Heart left ventricle (tissue), 16 donors: ENCODE results near the gene RAF1. TPM values are rescaled to one million over a fixed set of nuclear protein-coding genes. Genes with fewer than 3 reads are reported as not detected.

Experiments used
- ATAC-seq, 4 donors: fragments of 200-7000 bp; cut with Tn5 transposase; one replicate each; pipeline ENCODE4 v1.9.1; 2020 to 2022; ENCODE audit warnings: moderate library complexity in 4 of 4, mild to moderate bottlenecking in 3 of 4, moderate number of reproducible peaks in 1 of 4
- DNase-seq, 5 donors: peaks; one replicate each; pipeline ENCODE4 v3.0.0-alpha.2; 2020
- H3K27ac ChIP-seq, 12 donors: fragments of 200-600 bp; sonication (generic) in 4 of 12; one replicate each; pipeline versions ENCODE4 v1.5.0 to v1.8.0; 2016 to 2022; ENCODE audit warnings: mild to moderate bottlenecking in 2 of 12
- H3K27me3 ChIP-seq, 9 donors: fragments of 200-600 bp; sonication (generic) in 2 of 9; one replicate each; pipeline versions ENCODE4 v1.5.1 to v1.8.0; 2016 to 2022; ENCODE audit warnings: mild to moderate bottlenecking in 3 of 9
- H3K36me3 ChIP-seq, 9 donors: fragments of 200-600 bp; sonication (generic) in 2 of 9; one replicate each; pipeline versions ENCODE4 v1.5.0 to v1.8.0; 2018 to 2022; ENCODE audit warnings: mild to moderate bottlenecking in 2 of 9
- H3K4me1 ChIP-seq, 12 donors: fragments of 200-600 bp; sonication (generic) in 4 of 12; one replicate each; pipeline versions ENCODE4 v1.5.0 to v1.8.0; 2016 to 2022; ENCODE audit warnings: mild to moderate bottlenecking in 3 of 12
- H3K4me3 ChIP-seq, 12 donors: fragments of 200-600 bp; sonication (generic) in 4 of 12; one replicate each; pipeline versions ENCODE4 v1.5.0 to v1.8.0; 2017 to 2022; ENCODE audit warnings: mild to moderate bottlenecking in 9 of 12, moderate library complexity in 4 of 12
- H3K9me3 ChIP-seq, 12 donors: fragments of 200-600 bp; sonication (generic) in 4 of 12; one replicate each; pipeline versions ENCODE4 v1.5.0 to v1.8.0; 2016 to 2022; ENCODE audit warnings: mild to moderate bottlenecking in 1 of 12
- CTCF ChIP-seq, 12 donors: fragments of 200-600 bp; sonication (generic) in 4 of 12; IDR thresholded peaks; one replicate each; pipeline versions ENCODE4 v1.5.0 to v1.8.0; 2018 to 2022; ENCODE audit warnings: antibody characterized with exemption in 12 of 12, mild to moderate bottlenecking in 5 of 12
- POLR2A ChIP-seq, 2 donors: fragments of 450-650 bp; IDR thresholded peaks; one replicate each; pipeline ENCODE4 v1.6.1; 2017; ENCODE audit warnings: antibody characterized with exemption in 2 of 2, mild to moderate bottlenecking in 2 of 2, moderate library complexity in 2 of 2
- WGBS, 4 donors: extraction: QIAGEN DNeasy Blood & Tissue Kit in 2 of 4; methylation state at CpG; one replicate each; pipeline versions ENCODE4 v1.1.5 to v1.1.7; 2013 to 2018; 5-methylcytosine and 5-hydroxymethylcytosine counted together
- intact Hi-C, 10 donors: fragments of 100-400 bp; cut with DNase I; formaldehyde crosslinking; loops; one replicate each; pipeline versions ENCODE4 v1.11.1 to v1.14.2; 2022
- polyA plus RNA-seq, 2 donors: library from polyadenylated mRNA; stranded (reverse); fragments of 200-250 nt; gene quantifications; one replicate each; pipeline ENCODE4 v1.2.3, GENCODE V29; 2013
- total RNA-seq, 9 donors: library from RNA; depleted of rRNA in 2 of 9; stranded (reverse); fragments of >200 nt in 2 of 9; fragmentation: NEBNext Ultra II Directional in 3 of 9; extraction: Animal tissue kit (Norgen Biotek cat#: 25700) in 3 of 9; gene quantifications; one replicate each; pipeline versions ENCODE4 v1.1.0 to v1.2.4, GENCODE V29; 2016 to 2023
- donor health status: ischemic (EF 13 %, LVEDD 7.1; RV severe dilation, severe dysfunction).
- donor health status: healthy with polysubstance abuse.
- donor health status: DM: no; HTN: yes; CAD: no.
- donor health status: DM: no; HTN: no; CAD: no.
- donor health status: ischemic (EF 25% LVEDD 6.9; RV normal size, moderate dysfunction).
- donor health status: ischemic (EF 25% LVEDD 5.7; RV mildly dilated, moderate dysfunction).
- donor health status: healthy.
- donor health status: DM: yes; HTN: yes; CAD: no.
- donor health status: ischemic (EF 35%, LVEDD 5.7; RV mildly dilated, moderate dysfunction).
- donor health status: nonischemic (EF 11% LVEDD 7.7; RV severe dilation, severe dysfunction).
- donor health status: DM: yes; HTN: yes; CAD: no.
- donor health status: PGD.
- donor health status: ischemic (EF 29% LVEDD 5.4; RV normal size, mild dysfunction).
- donor health status: nonischemic (EF 23%, LVEDD 6.1; RV moderate dilation, normal function).

RAF1 gene
- total and polyA plus RNA-seq, 11 donors: 62.7 to 197 (median 135) TPM

- DNase-seq: no peak
- H3K36me3 ChIP-seq: peaks cover 0 to 99% (median 95%) of the 10 kb centered on the region in 9 donors
- no peak overlapping the region for H3K4me3 ChIP-seq
- ATAC-seq: no peak
- peaks cover 0 to 52% (median 10%) of the 10 kb centered on the region in 12 donors for H3K4me1 ChIP-seq
- no peaks in the 10 kb centered on the region for H3K9me3 ChIP-seq
- no peak for TF ChIP-seq CTCF (IDR thresholded peaks at IDR 0.05)
- WGBS, 4 donors: 95 to 98% (median 97%) methylated on average over 6 of the region's 6 CpGs
- peak overlapping the region; percentile 19 to 88 (median 60) for H3K27ac ChIP-seq
- H3K27me3 ChIP-seq: no peaks in the 10 kb centered on the region
- intact Hi-C loops: loop anchor here in 1 of 10 donors (10.0 kb wide), 1 partner anchor 73 kb away; the partner anchor contains the start of gene RAF1
Observed at GRCh38 chr3:12591456-12591855, 72.5 kb downstream of the RAF1 start.

- Histone ChIP-seq H3K4me3 (no peak overlapping the region), H3K9me3 (no peaks in the 10 kb centered on the region), H3K36me3 (peaks cover 0 to 99% (median 95%) of the 10 kb centered on the region in 9 donors), H3K4me1 (peaks cover 0 to 53% (median 10%) of the 10 kb centered on the region in 12 donors), H3K27ac (peak overlapping the region in 1 of 12 donors; percentile 43), H3K27me3 (no peaks in the 10 kb centered on the region)
- intact Hi-C loops: loop anchor here in 1 of 10 donors (10.0 kb wide), 1 partner anchor 75 kb away; the partner anchor contains the start of gene RAF1
- TF ChIP-seq CTCF (IDR thresholded peaks at IDR 0.05): no peak
- no peak for TF ChIP-seq POLR2A (IDR thresholded peaks at IDR 0.05)
- no peak for ATAC-seq
- no peak for DNase-seq
- 85 to 92% (median 88%) methylated on average over 1 to 4 of the region's 4 CpGs for WGBS, 4 donors
Observed at GRCh38 chr3:12590096-12590495, 73.8 kb downstream of the RAF1 start.

- H3K36me3 ChIP-seq: peaks cover 0 to 99% (median 95%) of the 10 kb centered on the region in 9 donors
- no peaks in the 10 kb centered on the region for H3K9me3 ChIP-seq
- TF ChIP-seq POLR2A (IDR thresholded peaks at IDR 0.05): no peak
- no peak for TF ChIP-seq CTCF (IDR thresholded peaks at IDR 0.05)
- peaks cover 0 to 46% (median 10%) of the 10 kb centered on the region in 12 donors for H3K4me1 ChIP-seq
- no peaks in the 10 kb centered on the region for H3K27me3 ChIP-seq
- ATAC-seq (no peak), DNase-seq (no peak)
- peak overlapping the region in 6 of 12 donors; percentile 13 to 58 (median 33) for H3K27ac ChIP-seq
- H3K4me3 ChIP-seq: no peak overlapping the region
- intact Hi-C loops: loop anchor here in 1 of 10 donors (10.0 kb wide), 1 partner anchor 136 kb away; no protein-coding TSS in a partner anchor
- 66 to 80% (median 76%) methylated on average over 7 of the region's 7 CpGs for WGBS, 4 donors
Observed at GRCh38 chr3:12588039-12589009, 75.6 kb downstream of the RAF1 start.

GRCh38 chr3:12586403-12586802 is 77.5 kb downstream of the RAF1 start:
- 70 to 76% (median 73%) methylated on average over 3 of the region's 3 CpGs for WGBS, 4 donors
- DNase-seq (no peak), ATAC-seq (no peak)
- Histone ChIP-seq H3K27me3 (no peaks in the 10 kb centered on the region), H3K9me3 (no peaks in the 10 kb centered on the region), H3K36me3 (peaks cover 2 to 99% (median 96%) of the 10 kb centered on the region in 9 donors), H3K27ac (peak overlapping the region in 9 of 12 donors; percentile 28 to 71 (median 57)), H3K4me1 (peaks cover 0 to 35% (median 6%) of the 10 kb centered on the region in 12 donors), H3K4me3 (no peak overlapping the region)
- intact Hi-C loops: loop anchor here in 1 of 10 donors (10.0 kb wide), 1 partner anchor 138 kb away; no protein-coding TSS in a partner anchor
- TF ChIP-seq POLR2A (IDR thresholded peaks at IDR 0.05): no peak
- TF ChIP-seq CTCF (IDR thresholded peaks at IDR 0.05): no peak
